Stromal cell of bone marrow (primary cell): ENCODE data around the gene GRIK5.

Experiments
- DNase-seq: peaks from one replicate; pipeline ENCODE4 v3.0.0-alpha.2; 2012; ENCODE audit warnings: low read depth

GRIK5 gene

DNA sequence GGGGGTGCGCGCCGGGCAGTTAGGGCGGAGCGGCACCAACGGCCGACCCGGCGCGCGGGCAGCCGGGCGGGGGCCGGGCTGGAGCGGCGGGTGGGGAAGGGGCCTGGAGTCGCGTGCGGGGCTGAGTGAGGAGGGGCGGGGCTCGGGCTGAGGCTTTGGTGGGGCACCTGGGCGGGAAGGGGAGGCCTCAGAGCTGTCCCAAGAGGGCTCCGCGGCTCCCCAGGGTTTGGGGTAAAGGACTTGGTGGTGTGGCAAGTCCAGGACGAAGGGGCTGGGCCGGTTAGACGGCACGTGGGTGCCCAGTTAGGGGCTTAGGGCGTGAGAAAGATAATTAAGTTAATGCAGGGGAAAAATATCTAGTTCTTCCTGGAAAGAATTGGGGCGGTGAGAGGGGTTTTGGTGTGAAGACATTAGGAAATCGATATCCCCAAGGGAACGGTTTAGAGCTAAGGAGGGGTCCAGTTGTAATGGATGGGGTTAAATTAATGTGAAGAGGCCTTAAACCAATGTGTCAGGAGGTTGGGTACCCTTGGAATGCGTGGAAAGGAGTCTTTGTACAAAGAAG lies 6.5 kb upstream of the GRIK5 start:
- DNase-seq, result no peak

DNA sequence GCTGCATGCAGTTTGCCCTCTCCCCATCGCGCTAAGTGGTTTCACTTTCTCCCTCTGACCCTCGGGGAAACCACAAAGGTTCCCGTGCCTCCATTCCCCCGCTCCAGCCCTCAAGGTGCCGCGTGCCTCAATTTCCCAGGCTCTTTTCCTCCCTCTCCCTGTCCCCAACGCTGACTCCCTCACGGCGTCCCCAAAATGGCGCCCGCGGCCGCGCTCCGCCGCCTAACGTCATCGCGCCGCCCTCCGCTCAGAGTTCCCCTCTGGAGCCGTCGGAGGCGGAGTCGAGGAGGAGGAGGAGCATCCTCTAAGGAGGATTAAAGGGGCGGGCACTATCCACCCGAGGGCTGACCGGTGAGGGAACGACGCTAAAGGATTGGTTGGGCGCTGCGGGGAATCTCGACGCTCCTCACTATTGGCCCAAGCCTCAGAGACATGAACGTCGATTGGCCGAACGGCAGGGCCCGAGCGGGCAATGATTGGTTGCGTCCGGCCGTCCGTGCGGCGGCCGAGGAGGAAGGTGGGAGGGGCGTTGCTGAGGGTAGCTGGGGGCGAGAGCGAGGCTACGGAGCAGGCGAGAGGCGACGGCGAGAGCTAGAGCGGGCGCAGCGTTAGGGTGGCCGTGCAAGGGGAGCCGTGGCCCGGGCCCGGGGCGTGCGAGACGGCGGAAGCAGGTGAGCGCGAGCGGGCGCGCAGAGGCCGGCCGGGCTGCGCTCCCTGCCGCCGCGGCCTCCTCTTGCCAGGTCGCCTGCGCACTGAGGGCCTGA lies 5.8 kb upstream of the GRIK5 start, which contains the start of gene ZNF574:
Gene ZNF574 (plus strand): TSS at position 551 of the 764 bp plus-strand sequence. CDS start 2,441 bp downstream, outside the sequence.
- DNase-seq, result peak; percentile 100

DNA sequence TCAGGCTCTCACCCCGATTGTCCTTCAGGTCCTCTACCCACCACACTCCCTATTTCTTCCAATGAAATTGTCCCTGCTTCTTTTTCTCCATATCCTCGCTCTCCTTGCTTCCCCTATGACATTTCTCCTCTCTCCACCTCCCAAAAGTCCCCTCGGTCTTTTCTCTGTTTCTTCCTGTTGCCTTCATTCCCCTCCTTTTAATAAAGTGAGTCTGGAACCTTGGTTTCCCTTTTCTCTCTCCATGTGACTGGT lies 5.3 kb upstream of the GRIK5 start:
- no peak for DNase-seq

DNA sequence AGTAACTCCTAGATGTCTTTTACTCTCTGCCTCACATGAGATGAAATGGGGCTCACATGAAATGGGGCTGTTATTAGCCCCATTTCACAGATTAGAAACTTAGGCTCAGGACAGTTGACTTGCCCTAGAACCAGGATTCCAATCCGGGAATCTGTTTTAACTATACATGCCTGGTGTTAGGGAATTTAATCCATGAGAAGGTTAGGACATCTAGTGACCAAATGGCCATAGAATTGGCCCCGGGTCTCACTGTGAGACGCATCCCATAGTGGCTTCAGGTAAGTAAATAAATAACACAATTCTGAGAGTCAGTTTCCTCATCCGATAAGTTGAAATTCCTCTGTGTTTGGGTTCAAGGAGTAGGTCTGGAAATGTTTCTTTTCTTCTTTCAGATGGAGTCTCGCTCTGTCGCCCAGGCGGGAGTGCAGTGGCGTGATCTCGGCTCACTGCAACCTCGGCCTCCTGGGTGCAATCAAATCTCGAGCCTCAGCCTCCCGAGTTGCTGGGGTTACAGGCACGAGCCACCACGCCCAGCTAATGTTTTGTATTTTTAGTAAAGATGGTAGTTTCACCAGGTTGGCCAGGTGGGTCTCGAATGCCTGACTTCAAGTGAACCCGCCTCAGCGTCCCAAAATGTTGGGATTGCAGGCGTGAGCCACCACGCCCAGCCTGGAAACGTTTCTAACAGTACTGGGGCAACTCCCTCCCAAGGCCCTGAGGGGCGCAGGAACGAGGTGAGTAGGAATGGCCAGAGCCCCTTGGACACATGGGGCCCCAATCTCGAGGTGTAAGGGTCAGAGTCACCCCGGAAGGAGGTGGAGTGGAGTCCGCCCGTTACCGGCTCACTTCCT lies 4.7 kb upstream of the GRIK5 start:
- DNase-seq, result no peak

DNA sequence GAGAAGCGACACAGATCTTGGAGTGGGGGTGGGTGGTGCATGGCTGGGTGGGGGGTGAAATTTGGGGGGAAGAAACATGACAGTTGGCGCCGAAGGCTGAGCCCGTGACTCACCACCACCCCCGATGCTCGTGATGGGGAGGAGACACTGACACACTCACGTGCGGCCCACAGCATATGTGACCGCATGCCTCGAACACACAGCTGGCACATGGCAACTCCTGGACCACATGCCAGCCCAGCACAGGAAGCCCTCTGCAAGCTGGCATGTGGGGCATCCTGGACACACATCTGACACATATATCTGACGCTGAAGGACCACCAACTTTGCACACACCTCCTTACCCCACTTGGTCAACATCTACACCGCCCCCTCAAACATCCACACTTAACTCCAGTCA lies 1.2 kb upstream of the GRIK5 start:
- no peak for DNase-seq

DNA sequence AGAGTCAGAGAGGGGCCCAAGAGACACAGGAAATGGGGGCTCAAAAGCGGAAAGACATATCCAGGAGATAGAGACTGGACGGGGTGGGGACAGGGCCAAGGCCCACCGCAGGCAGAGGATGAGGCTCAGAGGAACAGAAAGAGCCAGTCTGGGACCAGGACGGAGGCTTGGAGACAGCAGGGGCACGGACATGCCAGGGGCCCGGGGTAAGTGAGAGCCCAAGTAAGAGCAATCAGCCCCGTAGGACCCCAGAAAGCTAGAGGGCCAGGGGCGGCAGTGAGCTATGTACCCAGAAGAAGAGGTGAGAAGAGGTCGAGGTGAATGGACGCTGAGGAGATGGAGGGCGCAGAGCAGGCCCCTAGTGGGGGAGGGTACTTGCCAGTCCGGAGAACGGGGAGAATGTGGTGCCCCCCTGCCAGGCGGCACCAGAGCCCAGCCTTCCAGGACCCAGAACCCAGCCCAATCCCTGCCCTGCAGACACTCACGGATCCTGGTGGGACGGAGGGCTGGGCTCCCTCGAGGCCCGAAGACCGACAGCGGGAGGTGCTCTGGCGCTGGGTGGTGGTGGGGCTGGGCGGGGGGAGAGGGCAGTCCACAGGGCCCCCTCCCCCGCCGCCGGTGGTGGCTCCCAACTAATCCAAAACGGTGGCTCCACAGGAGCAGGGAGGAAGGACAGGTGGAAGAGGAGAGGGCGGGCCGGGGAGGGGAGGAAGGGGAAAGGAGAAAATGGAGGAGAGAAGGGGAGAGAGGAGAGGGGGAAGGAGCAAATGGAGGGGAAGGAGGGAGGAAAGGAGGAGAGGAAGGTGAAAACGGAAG lies 1.0 kb downstream of the GRIK5 start:
- no peak for DNase-seq

DNA sequence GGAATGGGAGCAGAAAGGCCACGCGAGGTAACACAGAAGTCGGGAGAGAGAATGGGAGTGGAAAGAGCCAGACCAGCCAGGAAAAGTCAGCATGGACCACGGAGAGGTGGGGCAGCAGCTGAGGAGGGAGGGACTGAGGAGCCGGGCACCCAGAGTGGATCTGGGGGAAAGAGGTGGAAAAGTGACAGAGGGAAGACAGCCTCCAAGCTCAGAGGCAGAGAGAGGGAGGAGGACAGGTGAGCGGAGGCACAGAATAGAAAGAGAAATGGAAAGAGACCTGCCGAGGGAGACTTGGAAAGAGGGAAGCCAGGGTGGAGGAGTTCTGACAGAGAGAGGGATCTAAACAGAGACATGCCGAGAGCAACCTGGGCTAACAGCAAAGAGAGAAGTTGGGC lies 1.6 kb downstream of the GRIK5 start:
- no peak for DNase-seq

DNA sequence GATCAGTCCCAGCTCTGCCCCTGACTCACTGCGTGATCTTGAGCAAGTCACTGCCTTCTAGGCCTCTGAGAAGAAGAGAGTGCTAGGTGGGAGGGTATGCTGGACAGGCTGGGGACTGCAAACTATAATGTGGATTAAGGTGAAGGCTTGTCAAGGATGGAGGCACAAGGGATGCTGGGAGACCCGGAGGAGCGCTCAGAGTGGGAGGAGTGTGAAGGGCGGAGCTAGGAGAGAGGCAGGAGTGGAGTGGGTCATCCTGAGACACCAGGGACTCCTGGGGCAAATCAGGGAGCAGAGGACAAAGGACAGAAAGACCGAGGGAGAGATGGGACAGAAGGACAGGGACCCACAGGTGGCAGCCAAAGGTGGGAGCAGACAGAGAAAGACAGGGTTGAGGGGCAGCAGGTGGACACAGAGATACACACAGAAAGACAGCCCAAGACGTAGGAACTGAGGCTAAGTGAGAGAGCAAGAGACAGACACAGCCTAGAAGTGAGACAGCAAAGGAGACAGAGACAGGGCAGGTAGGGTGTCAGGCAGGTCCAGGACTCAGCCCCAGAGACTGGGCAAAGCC lies 2.6 kb downstream of the GRIK5 start:
- DNase-seq, result no peak

DNA sequence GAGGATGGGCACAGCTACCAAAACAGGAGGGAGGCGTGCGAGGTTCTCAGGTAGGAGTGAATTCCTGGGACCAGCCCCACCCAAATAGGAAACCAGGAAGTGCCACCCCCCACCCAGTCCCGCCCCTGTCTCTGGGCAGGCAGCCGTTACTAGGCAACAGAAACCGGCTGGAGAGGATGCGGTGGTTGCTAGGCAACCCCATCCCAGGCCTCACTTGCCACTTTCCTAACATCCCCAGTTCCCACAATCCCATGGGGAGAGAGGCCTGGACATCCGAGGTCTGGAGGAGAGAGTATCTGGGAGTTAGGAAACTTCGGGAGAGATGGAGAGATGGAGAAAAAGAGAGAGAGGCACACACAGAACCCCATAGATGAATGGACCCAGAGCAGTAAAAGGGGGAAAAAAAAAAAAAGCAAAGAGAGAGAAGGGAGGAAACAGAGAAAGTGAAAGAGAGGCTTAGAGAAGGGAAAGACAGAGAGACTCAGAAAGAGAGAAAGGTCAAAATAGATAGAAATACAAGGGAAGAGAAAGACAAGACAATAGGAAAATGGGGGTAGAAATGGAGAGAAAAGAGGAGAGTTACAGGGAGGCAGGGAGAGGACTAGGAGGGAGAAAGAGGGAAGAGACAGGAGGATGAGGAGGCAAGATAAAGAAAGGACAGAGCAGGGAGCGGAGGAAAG lies 3.8 kb downstream of the GRIK5 start:
- DNase-seq, result no peak

DNA sequence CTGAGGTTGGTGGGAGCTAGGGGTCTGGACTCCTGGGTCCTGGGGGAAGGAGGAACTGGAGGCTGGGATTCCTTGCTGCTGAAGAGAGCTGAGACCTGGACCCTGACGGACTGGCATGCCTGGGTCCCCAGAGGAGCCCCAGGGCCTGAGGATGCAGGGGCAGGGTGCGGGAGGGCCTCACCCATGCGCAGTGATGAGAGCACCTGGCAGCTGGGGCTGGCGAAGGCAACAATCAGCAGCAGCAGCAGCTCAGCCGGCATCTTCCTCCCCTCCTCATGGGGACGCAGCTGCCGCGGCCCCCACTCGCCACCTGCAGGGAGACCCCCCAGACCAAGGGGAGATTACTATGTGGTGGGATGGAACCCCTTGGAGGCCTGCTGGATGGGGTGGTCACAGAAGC lies 4.5 kb downstream of the GRIK5 start:
- no peak for DNase-seq

DNA sequence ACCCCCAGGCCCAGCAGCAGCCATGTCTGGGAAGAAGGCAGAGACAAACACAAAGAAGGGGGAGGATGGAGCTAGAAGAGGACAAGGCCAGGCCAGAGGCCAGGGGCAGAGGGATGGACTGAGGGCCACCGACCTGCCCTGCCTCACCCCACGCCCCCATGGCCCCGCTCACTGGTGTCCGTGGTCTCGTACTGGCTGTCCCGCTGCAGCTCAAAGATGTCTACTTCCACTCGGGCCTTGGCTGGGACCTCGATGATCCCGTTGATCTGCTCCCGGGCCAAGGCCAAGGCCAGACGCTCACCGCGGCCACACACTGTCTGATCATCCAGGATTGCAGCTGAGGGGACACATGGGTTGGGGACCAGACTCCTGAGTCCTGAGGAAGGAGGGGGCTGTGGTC lies 5.0 kb downstream of the GRIK5 start:
- DNase-seq, result no peak

DNA sequence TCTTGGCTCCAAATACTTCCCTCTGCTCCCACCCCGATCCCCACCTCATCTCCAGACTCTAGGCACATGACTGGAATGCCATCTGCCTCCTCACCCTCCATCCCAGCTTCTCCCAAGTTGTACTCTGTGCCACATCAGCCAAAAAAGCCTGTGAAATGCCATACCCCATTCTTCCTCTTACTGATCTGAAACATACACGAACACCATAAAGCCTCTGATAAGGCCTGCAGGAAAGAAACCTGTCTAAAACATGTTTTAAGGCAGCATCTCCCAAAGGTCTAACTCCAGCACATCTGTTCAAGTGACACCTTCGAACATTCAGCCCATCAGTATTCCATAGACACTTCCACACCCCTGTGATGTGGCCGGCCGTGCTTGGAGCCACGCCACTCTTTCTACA lies 5.6 kb downstream of the GRIK5 start:
- no peak for DNase-seq

DNA sequence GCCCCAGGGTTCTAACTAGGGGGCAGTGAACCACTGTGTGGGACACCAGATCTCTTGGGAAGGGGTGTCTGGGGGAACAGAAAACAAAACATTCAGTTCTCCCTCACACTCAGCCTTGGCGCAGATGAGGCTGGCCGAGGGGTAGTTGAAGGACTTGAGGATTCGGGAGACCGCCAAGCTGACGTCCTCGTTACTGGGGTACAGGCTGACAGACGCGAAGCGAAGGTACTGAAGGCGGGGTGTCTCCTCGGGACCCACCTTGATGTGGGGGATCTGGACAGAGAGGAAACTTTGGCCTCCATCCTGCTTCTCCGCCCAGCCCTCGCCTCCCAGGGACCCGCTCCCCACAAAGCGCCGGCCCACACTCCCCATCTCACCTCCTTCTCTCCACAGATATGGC lies 7.6 kb downstream of the GRIK5 start:
- DNase-seq, result no peak

DNA sequence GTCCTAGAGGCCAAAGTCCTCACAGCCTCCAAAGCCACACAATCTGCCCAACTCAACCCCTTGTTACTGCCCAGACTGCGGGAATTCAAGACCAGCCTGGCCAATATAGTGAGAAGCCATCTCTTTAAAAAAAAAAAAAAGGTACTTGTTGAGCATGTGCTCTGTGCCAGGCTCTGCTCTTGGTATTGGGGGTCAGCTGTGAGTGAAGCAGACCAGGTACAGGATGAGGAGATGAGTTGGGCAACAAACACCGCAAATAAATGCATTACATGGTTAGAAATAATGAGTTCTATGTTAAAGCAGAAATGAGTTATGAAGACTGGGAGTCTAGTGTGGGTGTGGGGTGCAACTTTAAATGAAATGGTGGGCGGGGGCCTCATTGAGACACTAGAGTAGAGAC lies 9.9 kb downstream of the GRIK5 start:
- no peak for DNase-seq

DNA sequence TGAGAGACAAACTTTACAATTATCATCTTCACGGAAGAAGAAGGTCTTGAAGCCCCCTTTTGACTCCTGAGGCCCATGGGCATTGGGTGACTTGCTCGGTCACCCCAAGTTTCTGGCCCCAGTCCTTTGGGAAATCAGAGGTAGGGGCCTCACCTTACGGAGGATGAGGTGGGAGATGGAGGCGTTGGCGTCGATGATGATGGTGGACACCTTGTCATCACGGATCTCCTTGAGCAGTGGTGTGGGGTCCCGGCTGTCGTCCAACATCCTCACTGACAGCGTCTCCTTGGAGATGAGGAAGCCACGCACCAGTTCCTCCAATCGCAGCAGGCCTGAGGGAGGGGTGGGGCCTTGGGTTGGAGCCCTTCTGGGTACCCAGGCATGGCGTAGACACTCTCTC lies 10.8 kb downstream of the GRIK5 start:
- DNase-seq, result no peak

DNA sequence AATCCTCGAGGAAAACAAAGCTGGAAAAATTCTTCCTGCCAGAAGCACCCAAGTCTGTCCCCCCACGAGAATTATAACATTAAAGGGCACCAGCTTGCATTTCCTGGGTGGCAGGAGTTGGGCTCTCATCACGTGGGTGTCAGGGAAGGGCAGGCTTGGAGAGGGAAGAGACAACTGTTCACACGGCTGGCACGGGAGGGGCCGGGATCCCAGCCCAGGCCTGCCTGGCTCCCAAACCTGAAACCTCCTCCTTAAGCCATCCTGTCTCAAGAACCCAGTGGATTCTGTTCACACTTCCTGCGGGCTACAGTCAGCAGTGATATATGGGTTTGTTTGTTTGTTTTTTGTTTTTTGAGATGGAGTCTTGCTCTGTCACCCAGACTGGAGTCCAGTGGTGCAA lies 12.2 kb downstream of the GRIK5 start:
- DNase-seq, result no peak

DNA sequence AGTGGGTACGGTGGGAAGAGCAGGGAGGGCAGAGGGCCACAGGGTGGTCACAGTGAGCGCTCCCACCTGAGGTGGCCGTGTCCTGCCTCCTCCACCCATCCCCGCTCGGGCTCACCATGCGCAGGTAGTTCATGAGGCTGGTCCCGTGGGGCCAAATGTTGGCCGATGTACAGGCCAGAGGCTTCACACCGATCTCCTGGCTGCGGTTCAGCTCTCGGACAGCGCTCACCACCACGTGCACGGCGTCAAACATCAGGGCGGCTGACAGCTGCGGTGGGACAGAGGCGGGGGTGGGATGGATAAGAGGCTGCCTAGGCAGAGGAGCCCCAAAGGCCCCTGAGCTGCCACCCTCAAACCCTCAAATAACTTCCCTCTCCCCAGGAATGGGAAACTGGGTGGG lies 15.8 kb downstream of the GRIK5 start:
- no peak for DNase-seq

DNA sequence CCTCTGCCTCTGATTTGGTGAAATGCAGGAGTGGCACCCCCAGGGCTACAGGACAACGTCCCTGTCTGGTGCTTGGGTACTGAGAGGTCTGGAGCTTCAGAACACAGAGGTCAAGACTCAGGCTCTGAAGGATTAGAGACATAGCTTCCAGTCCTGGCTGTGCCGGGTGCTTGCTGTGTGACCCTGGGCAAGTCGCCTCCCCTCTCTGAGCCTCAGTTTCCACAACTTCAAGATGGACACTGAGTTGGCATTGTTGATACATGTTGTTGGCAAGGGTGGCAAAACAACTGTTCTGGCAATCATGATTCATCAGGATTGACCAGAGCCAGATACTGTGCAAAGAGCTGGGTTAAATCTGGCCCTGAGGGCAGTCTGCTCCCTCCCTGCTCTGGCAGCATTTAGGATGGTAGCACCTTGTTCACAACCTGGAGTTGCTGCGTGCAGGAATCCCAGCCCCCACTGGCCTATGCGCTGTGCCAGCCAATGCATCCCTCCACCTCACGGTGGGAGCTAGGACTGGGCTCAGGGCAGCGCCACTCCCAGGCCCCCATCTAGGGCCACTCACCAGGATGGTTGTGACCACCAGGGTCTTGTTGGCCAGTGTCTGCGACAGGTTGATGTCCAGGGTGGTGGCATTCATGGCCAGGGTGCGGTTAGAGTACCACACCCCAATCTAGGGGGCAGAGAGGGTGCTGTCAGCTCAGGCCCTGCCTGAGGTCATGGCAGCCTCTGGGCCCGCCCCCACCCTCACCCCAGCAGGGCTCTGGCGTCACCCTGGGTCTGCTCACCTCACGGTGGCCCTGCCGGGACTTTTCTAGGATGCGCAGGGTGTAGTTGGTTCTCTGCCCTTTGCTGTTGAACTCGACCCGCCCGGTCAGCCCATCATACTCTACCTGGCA lies 16.7 kb downstream of the GRIK5 start:
- no peak for DNase-seq

DNA sequence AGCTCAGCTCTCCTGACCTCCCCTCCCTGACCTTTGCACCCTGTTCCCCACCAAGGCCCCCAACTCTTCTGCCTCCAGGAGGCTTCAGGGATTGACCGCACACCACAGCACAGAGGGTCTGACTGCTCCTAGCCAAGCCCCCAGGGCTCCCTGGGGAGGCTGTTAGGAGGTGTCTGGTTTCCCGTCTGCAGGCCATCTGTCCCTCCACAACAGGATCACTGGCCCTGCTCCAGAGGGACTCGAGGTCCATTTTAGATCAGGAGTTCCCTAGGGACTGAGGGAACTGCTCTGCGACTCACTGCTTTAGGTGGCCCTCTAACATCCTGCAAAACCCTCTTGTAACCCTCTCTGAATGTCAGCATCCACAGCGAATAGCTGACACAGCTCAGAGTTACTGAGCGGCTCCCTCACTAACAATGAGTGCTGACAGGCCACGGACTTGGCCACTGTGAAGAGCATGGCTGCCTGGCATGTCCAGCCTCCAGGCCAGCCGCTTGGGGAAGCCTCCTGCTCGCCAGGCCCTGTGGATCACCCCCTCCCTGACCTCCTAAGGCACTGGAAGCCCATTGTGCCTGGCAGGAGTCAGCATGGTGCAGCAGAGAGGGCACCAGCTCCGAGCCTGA lies 17.7 kb downstream of the GRIK5 start:
- no peak for DNase-seq
